HepG2 (cell line): ENCODE data around the gene TMEM87A. TPM values are rescaled to one million over a fixed set of nuclear protein-coding genes. Genes with fewer than 3 reads are reported as not detected.

Source experiments
- ATF4 ChIP-seq, 2 experiments: fragments of 450-650 bp in 1 of 2; sonication (generic) in 1 of 2; formaldehyde crosslinking; IDR thresholded peaks; 2 replicates each; pipeline versions ENCODE4 v1.5.0 to v1.8.0; 2020 to 2022; ENCODE audit warnings: mild to moderate bottlenecking in 1 of 2, missing genetic modification reagents in 1 of 2
- BRF2 ChIP-seq: sonication (generic); formaldehyde crosslinking; IDR thresholded peaks from 2 replicates; pipeline ENCODE4 v1.8.1; 2022; ENCODE audit warnings: mild to moderate bottlenecking, missing genetic modification reagents
- ELK4 ChIP-seq: sonication (generic); formaldehyde crosslinking; IDR thresholded peaks from 2 replicates; pipeline ENCODE4 v1.9.0; 2021; ENCODE audit warnings: missing genetic modification reagents, borderline replicate concordance
- HIVEP1 ChIP-seq: sonication (generic); formaldehyde crosslinking; IDR thresholded peaks from 2 replicates; pipeline ENCODE4 v1.4.0; 2020; ENCODE audit warnings: mild to moderate bottlenecking, missing genetic modification reagents
- KDM6A ChIP-seq: IDR thresholded peaks from 2 replicates; pipeline ENCODE4 v1.6.1; 2016; ENCODE audit warnings: low read depth
- KLF16 ChIP-seq, 2 experiments: sonication (generic) in 1 of 2; formaldehyde crosslinking in 1 of 2; IDR thresholded peaks; 2 replicates each; pipeline versions ENCODE4 v1.6.1 to v1.8.0; 2016 to 2023; ENCODE audit warnings: missing genetic modification reagents in 2 of 2, missing compliant biosample characterization in 1 of 2
- MED13 ChIP-seq: sonication (generic); formaldehyde crosslinking; IDR thresholded peaks from 2 replicates; pipeline ENCODE4 v1.5.0; 2020; ENCODE audit warnings: missing genetic modification reagents
- NR2F2 ChIP-seq: IDR thresholded peaks from 2 replicates; pipeline ENCODE4 v1.6.1; 2012; ENCODE audit warnings: low read depth, inconsistent platforms, borderline replicate concordance
- PRDM10 ChIP-seq: sonication (generic); formaldehyde crosslinking; IDR thresholded peaks from 2 replicates; pipeline ENCODE4 v1.4.0; 2020; ENCODE audit warnings: low read depth, missing genetic modification reagents
- RBAK ChIP-seq: sonication (generic); formaldehyde crosslinking; IDR thresholded peaks from 2 replicates; pipeline ENCODE4 v1.5.1; 2020; ENCODE audit warnings: mild to moderate bottlenecking, missing genetic modification reagents
- SMC3 ChIP-seq: IDR thresholded peaks from 2 replicates; pipeline ENCODE4 v1.6.1; 2011; ENCODE audit warnings: low read length, improper control_type of control experiment
- SRSF1 ChIP-seq: fragments of 200-400 bp; formaldehyde crosslinking; optimal IDR thresholded peaks from 2 replicates; pipeline ENCODE3; 2017; ENCODE audit warnings: mild to moderate bottlenecking, low read depth, low read length, moderate library complexity
- ZBTB20 ChIP-seq: sonication (generic); formaldehyde crosslinking; IDR thresholded peaks from 2 replicates; pipeline ENCODE4 v1.8.1; 2023; ENCODE audit warnings: missing genetic modification reagents, low read depth, mild to moderate bottlenecking, borderline replicate concordance
- ZC3H13 ChIP-seq: sonication (generic); formaldehyde crosslinking; IDR thresholded peaks from 2 replicates; pipeline ENCODE4 v1.8.1; 2023; ENCODE audit warnings: mild to moderate bottlenecking, missing genetic modification reagents, moderate library complexity
- ZFP36L2 ChIP-seq: sonication (generic); formaldehyde crosslinking; IDR thresholded peaks from 2 replicates; pipeline ENCODE4 v1.4.0; 2020; ENCODE audit warnings: missing genetic modification reagents
- ZNF24 ChIP-seq: fragments of 450-650 bp; IDR thresholded peaks from 2 replicates; pipeline ENCODE4 v1.6.1; 2017; ENCODE audit warnings: antibody characterized with exemption, mild to moderate bottlenecking
- ZNF564 ChIP-seq: sonication (generic); formaldehyde crosslinking; IDR thresholded peaks from 2 replicates; pipeline ENCODE4 v1.8.1; 2023; ENCODE audit warnings: mild to moderate bottlenecking, missing genetic modification reagents
- ZNF713 ChIP-seq: sonication (generic); formaldehyde crosslinking; IDR thresholded peaks from 2 replicates; pipeline ENCODE4 v1.4.0; 2020; ENCODE audit warnings: mild to moderate bottlenecking, missing genetic modification reagents
- ZNF790 ChIP-seq: sonication (generic); formaldehyde crosslinking; IDR thresholded peaks from 2 replicates; pipeline ENCODE4 v1.8.0; 2022; ENCODE audit warnings: missing genetic modification reagents, mild to moderate bottlenecking, borderline replicate concordance
- ZSCAN5A ChIP-seq: sonication (generic); formaldehyde crosslinking; IDR thresholded peaks from 2 replicates; pipeline ENCODE4 v1.8.0; 2022; ENCODE audit warnings: mild to moderate bottlenecking, missing genetic modification reagents, borderline replicate concordance
- polyA plus RNA-seq, 8 experiments: library from polyadenylated mRNA; depleted of rRNA in 3 of 8; stranded (reverse) in 7 of 8; unstranded in 1 of 8; fragments of >200 nt; fragmentation: Illumina TruSeq in 4 of 8; extraction: Trizol in 4 of 8; gene quantifications; 2 replicates each; pipeline versions ENCODE4 v1.2.1 to v1.2.3, GENCODE V29; 2011 to 2016; ENCODE audit warnings: low read depth in 4 of 8, missing spikeins in 1 of 8, mixed read lengths in 1 of 8; ENCODE audit not compliant: insufficient read depth in 1 of 8
- total RNA-seq, 5 experiments: library from RNA; depleted of rRNA; stranded (reverse); fragments of >200 nt; fragmentation: Illumina TruSeq; extraction: Trizol; gene quantifications; 2 replicates each; pipeline ENCODE4 v1.2.3, GENCODE V29; 2016; ENCODE audit warnings: low read depth in 1 of 5

The TMEM87A gene
- total and polyA plus RNA-seq, 2 of the 13 experiments (the other 11 are each of a cell fraction or from before 2014, with no cell fraction given) = 20.2 to 42.8 TPM

GRCh38 chr15:42272939-42273899 is at the start of gene TMEM87A, which contains the start of gene GANC (continued):
- TF ChIP-seq ATF4 (CRISPR knock-in tag; IDR thresholded peaks at IDR 0.05) (no peak), ZFP36L2 (no peak; the same call in 1 of the 2 replicates), ZNF564 (no peak; the same call in 1 of the 2 replicates), BRF2 (CRISPR knock-in tag) (peak; percentile 94; the same call in 1 of the 2 replicates), ELK4 (CRISPR knock-in tag) (no peak; the same call in 1 of the 2 replicates), ZBTB20 (CRISPR knock-in tag) (peak; percentile 87; the same call in 1 of the 2 replicates), NR2F2 (no peak; the same call in 1 of the 2 replicates), ZC3H13 (CRISPR knock-in tag) (no peak), KDM6A (CRISPR knock-in tag) (no peak), RBAK (CRISPR knock-in tag) (no peak), ZNF713 (0 out of 2 replicates have a peak, but pooled peaks have one; percentile 39), MED13 (0 out of 2 replicates have a peak, but pooled peaks have one; percentile 68), SRSF1 (peak; percentile 79), ZNF790 (CRISPR knock-in tag) (peak; percentile 55; the same call in 1 of the 2 replicates), PRDM10 (CRISPR knock-in tag) (peak; percentile 85), ZNF24 (no peak), ZSCAN5A (CRISPR knock-in tag) (peak; percentile 85; the same call in 1 of the 2 replicates), HIVEP1 (0 out of 2 replicates have a peak, but pooled peaks have one; percentile 74), KLF16 (CRISPR knock-in tag; IDR thresholded peaks at IDR 0.05) (peak in 1 of 2 experiments; percentile 74; a peak in 2 of 4 replicates), SMC3 (no peak)
